Caco-2 (cell line): Measurements from ENCODE around the gene DYRK1B. TPM values are rescaled to one million over a fixed set of nuclear protein-coding genes. Genes with fewer than 3 reads are reported as not detected.

ENCODE experiments used
- BruUV-seq: library from RNA; stranded (reverse); fragments of 400-500 nt; replicated peaks from 2 replicates; lab custom pipeline; 2021; lab: Mats Ljungman, UMichigan
- CTCF ChIA-PET: fragments of 300-600 bp; sonication (Branson Sonifier 250); formaldehyde crosslinking; loops from one replicate; lab custom pipeline; 2022; ENCODE audit warnings: antibody characterized with exemption; lab: Charles Lee
- POLR2A ChIA-PET: fragments of 300-600 bp; sonication (Branson Sonifier 250); formaldehyde crosslinking; loops from one replicate; lab custom pipeline; 2022; ENCODE audit warnings: antibody characterized with exemption; lab: Charles Lee
- DNase-seq, 2 experiments: peaks; one replicate each; pipeline versions ENCODE4 v3.0.0 to v3.0.0-alpha.2; 2020 to 2022
- H3K27me3 ChIP-seq: replicated peaks from 2 replicates; pipeline ENCODE4 v1.6.0; 2011; ENCODE audit warnings: low read length; ENCODE audit not compliant: control insufficient read depth, insufficient read depth
- H3K36me3 ChIP-seq: 2 replicates; pipeline ENCODE4 v1.5.1; 2011; ENCODE audit warnings: low read length; ENCODE audit not compliant: control insufficient read depth, insufficient read depth
- H3K4me1 ChIP-seq: fragments of 250-450 bp; sonication (Bioruptor Pico); 2 replicates; pipeline ENCODE4 v1.5.1; 2020; ENCODE audit warnings: mild to moderate bottlenecking
- H3K4me3 ChIP-seq: 2 replicates; pipeline ENCODE4 v1.5.1; 2011; ENCODE audit warnings: low read depth, mild to moderate bottlenecking, control low read depth, low read length
- H3K9me3 ChIP-seq: fragments of 250-450 bp; sonication (Bioruptor Pico); 2 replicates; pipeline ENCODE4 v1.5.1; 2020; ENCODE audit warnings: mild to moderate bottlenecking, moderate library complexity
- H3K27ac Mint-ChIP-seq: one replicate; pipeline ENCODE4 v1.8.0; 2022; ENCODE audit warnings: mixed read lengths; ENCODE audit not compliant: unreplicated experiment
- H3K27me3 Mint-ChIP-seq: one replicate; pipeline ENCODE4 v1.8.0; 2022; ENCODE audit warnings: mixed read lengths; ENCODE audit not compliant: insufficient read depth, unreplicated experiment
- H3K36me3 Mint-ChIP-seq: one replicate; pipeline ENCODE4 v1.8.0; 2022; ENCODE audit warnings: mild to moderate bottlenecking, mixed read lengths; ENCODE audit not compliant: insufficient read depth, unreplicated experiment
- H3K4me1 Mint-ChIP-seq: one replicate; pipeline ENCODE4 v1.8.0; 2022; ENCODE audit warnings: low read depth, mixed read lengths; ENCODE audit not compliant: unreplicated experiment
- H3K4me3 Mint-ChIP-seq: one replicate; pipeline ENCODE4 v1.8.0; 2022; ENCODE audit warnings: mild to moderate bottlenecking, moderate library complexity, mixed read lengths; ENCODE audit not compliant: unreplicated experiment
- H3K9me3 Mint-ChIP-seq: one replicate; pipeline ENCODE4 v1.8.0; 2022; ENCODE audit warnings: mixed read lengths; ENCODE audit not compliant: unreplicated experiment
- intact Hi-C: fragments of 100-400 bp; cut with micrococcal nuclease; formaldehyde crosslinking; loops from one replicate; pipeline ENCODE4 v1.10.0; 2022; ENCODE audit not compliant: unreplicated experiment
- total RNA-seq: library from RNA; stranded (reverse); gene quantifications from 2 replicates; pipeline ENCODE4 v1.2.3, GENCODE V29; 2022
- TF ChIP-seq, protein P1 (sequence below), 2 experiments: fragments of 200-600 bp in 1 of 2; IDR thresholded peaks; 1 replicate in 1 of 2; 2 replicates in 1 of 2; pipeline versions ENCODE4 v1.5.1 to v1.8.0; 2011 to 2022; ENCODE audit warnings: antibody characterized with exemption in 1 of 2, control low read depth in 1 of 2, inconsistent platforms in 1 of 2, low read depth in 1 of 2, low read length in 1 of 2, mild to moderate bottlenecking in 1 of 2, moderate library complexity in 1 of 2; ENCODE audit not compliant: insufficient read depth in 1 of 2, severe bottlenecking in 1 of 2, unreplicated experiment in 1 of 2

DYRK1B gene
- total RNA-seq, 1 experiment from 2014 or later, result 5.4 TPM

DNA sequence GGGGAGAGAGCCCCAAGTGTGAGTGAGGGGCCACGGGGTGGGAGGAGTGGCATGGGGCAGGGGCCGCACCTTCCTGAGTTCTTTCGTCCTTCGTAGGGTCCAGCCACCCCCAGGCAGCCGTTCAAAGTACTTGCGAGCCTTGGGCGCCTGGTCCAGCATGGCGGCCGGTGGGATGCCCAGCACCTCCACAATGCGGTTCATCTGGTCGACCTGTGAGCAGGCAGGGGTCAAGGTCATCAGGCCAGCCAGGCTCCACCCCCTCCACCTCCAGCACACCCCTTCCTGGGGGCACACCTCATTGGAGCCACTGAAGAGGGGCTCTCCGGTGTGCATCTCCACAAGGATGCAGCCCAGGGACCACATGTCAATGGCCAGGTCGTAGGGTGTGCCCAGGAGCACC is 6.7 kb downstream of the DYRK1B start:
- H3K4me1 Mint-ChIP-seq, result no peaks in the 10 kb centered on the region
- intact Hi-C loops, result no loop called here
- H3K9me3 ChIP-seq, result no peaks in the 10 kb centered on the region
- POLR2A ChIA-PET, result no interaction called here
- H3K36me3 ChIP-seq, result peaks cover 2% of the 10 kb centered on the region; the same call in 1 of the 2 replicates
- no peak overlapping the region for H3K4me3 Mint-ChIP-seq
- no peaks in the 10 kb centered on the region for H3K27me3 Mint-ChIP-seq
- TF ChIP-seq, protein P1, sequence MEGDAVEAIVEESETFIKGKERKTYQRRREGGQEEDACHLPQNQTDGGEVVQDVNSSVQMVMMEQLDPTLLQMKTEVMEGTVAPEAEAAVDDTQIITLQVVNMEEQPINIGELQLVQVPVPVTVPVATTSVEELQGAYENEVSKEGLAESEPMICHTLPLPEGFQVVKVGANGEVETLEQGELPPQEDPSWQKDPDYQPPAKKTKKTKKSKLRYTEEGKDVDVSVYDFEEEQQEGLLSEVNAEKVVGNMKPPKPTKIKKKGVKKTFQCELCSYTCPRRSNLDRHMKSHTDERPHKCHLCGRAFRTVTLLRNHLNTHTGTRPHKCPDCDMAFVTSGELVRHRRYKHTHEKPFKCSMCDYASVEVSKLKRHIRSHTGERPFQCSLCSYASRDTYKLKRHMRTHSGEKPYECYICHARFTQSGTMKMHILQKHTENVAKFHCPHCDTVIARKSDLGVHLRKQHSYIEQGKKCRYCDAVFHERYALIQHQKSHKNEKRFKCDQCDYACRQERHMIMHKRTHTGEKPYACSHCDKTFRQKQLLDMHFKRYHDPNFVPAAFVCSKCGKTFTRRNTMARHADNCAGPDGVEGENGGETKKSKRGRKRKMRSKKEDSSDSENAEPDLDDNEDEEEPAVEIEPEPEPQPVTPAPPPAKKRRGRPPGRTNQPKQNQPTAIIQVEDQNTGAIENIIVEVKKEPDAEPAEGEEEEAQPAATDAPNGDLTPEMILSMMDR (IDR thresholded peaks at IDR 0.05; ENCODE audit: insufficient read depth in 1 of 2, low read depth in 1 of 2, low read length in 1 of 2, severe bottlenecking in 1 of 2, unreplicated experiment in 1 of 2), result no peak
- no TSS peak for BruUV-seq
- no peak for DNase-seq
- no peaks in the 10 kb centered on the region for H3K27me3 ChIP-seq
- peaks cover 30% of the 10 kb centered on the region for H3K36me3 Mint-ChIP-seq
- H3K9me3 Mint-ChIP-seq, result no peaks in the 10 kb centered on the region
- no peaks in the 10 kb centered on the region for H3K4me1 ChIP-seq
- no peak overlapping the region for H3K27ac Mint-ChIP-seq
- CTCF ChIA-PET, result no interaction called here
- H3K4me3 ChIP-seq, result no peak overlapping the region

DNA sequence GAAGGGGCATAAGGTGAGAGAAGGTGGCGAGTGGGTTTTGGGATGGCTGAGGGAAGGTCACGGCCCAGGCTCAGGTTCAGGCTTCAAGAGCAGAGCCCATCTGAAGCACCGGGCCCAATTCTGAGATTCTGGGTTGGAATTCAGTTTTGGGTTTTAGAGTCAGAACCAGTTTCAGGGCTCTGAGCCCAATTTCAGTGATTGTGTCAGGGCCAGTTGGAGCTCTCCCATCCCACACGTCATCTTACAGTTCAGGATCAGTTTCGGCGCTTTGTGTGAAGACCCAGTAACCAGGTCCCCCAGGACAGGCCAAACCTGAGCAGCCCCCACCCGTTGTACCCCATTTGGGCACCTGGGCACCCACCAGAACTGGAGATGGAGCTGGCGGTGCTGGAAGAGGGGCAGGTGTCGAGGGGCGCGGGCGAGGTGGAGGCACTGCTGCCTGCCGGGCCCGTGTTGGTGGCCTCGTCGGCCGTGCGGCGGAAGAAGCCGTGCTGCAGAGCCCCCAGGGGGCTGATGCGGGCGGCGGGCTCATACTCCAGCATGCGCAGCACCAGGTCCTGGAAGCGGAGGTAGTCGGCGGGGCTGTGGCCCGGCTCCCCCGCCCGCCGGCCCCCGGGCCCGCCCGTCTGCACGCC is 7.5 kb downstream of the DYRK1B start:
- H3K9me3 Mint-ChIP-seq, result no peaks in the 10 kb centered on the region
- POLR2A ChIA-PET, result no interaction called here
- Histone ChIP-seq H3K9me3 (no peaks in the 10 kb centered on the region), H3K27me3 (no peaks in the 10 kb centered on the region), H3K4me1 (no peaks in the 10 kb centered on the region), H3K4me3 (no peak overlapping the region), H3K36me3 (peaks cover 2% of the 10 kb centered on the region; the same call in 1 of the 2 replicates)
- CTCF ChIA-PET, result interaction anchor here (0.5 kb wide), 1 partner anchor 412 kb away, joined by 4 read pairs; no protein-coding TSS in a partner anchor
- intact Hi-C loops, result no loop called here
- H3K27me3 Mint-ChIP-seq, result no peaks in the 10 kb centered on the region
- no peak overlapping the region for H3K27ac Mint-ChIP-seq
- no peaks in the 10 kb centered on the region for H3K4me1 Mint-ChIP-seq
- peaks cover 22% of the 10 kb centered on the region for H3K36me3 Mint-ChIP-seq
- DNase-seq, result no peak
- no peak overlapping the region for H3K4me3 Mint-ChIP-seq
- BruUV-seq, result no TSS peak
- TF ChIP-seq, protein P1 (IDR thresholded peaks at IDR 0.05; ENCODE audit: insufficient read depth in 1 of 2, low read depth in 1 of 2, low read length in 1 of 2, severe bottlenecking in 1 of 2, unreplicated experiment in 1 of 2), result no peak

DNA sequence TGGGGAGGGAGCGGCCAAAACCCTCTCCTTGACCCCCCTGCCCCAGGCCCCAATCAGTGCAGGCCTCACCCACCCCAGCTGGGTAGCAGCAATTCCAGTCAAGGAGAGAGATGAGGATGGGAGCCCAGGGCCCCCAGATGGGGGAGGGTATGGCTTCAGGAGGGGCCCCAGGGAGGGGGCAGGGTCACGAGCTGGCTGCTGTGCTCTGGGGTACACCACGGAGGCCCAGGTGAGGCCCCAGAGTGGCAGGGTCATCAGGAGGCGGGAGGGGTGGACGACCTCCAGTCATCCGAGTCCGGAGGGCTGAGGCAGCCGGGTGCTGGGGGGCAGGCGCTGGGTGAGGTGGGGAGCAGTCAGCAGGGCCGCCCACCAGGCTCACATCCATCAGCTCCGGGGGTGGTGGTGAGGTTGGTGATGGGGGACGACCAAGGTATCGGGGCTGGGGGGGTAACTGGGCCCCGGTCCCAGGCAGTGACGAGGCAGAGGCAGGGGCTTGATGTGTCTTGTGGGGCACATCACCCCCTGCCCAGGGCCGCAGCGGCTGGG is 8.4 kb downstream of the DYRK1B start:
- Mint-ChIP-seq H3K27ac (no peak overlapping the region), H3K27me3 (no peaks in the 10 kb centered on the region), H3K9me3 (no peaks in the 10 kb centered on the region), H3K4me3 (no peak overlapping the region), H3K36me3 (peaks cover 17% of the 10 kb centered on the region), H3K4me1 (no peaks in the 10 kb centered on the region)
- TF ChIP-seq, protein P1 (IDR thresholded peaks at IDR 0.05; ENCODE audit: insufficient read depth in 1 of 2, low read depth in 1 of 2, low read length in 1 of 2, severe bottlenecking in 1 of 2, unreplicated experiment in 1 of 2), result no peak
- no peaks in the 10 kb centered on the region for H3K9me3 ChIP-seq
- ChIA-PET CTCF (no interaction called here), POLR2A (no interaction called here)
- no peak overlapping the region for H3K4me3 ChIP-seq
- intact Hi-C loops, result no loop called here
- H3K4me1 ChIP-seq, result no peaks in the 10 kb centered on the region
- peaks cover 2% of the 10 kb centered on the region; the same call in 1 of the 2 replicates for H3K36me3 ChIP-seq
- no TSS peak for BruUV-seq
- no peak for DNase-seq
- no peaks in the 10 kb centered on the region for H3K27me3 ChIP-seq
